Mucosa of rectum (tissue), 2 donors: Measurements from ENCODE around the gene IL22RA2.

ENCODE experiments used
- H3K27ac ChIP-seq, 2 donors: one replicate each; pipeline ENCODE4 v1.7.0; 2013; ENCODE audit warnings: inconsistent platforms in 2 of 2, low read depth in 2 of 2, low read length in 2 of 2
- H3K27me3 ChIP-seq, 2 donors: one replicate each; pipeline ENCODE4 v1.7.0; 2013; ENCODE audit warnings: low read length in 2 of 2; ENCODE audit not compliant: control insufficient read depth in 2 of 2, insufficient read depth in 2 of 2
- H3K36me3 ChIP-seq, 2 donors: one replicate each; pipeline ENCODE4 v1.7.0; 2013; ENCODE audit warnings: low read length in 2 of 2; ENCODE audit not compliant: control insufficient read depth in 2 of 2, insufficient read depth in 2 of 2
- H3K4me1 ChIP-seq, 2 donors: one replicate each; pipeline ENCODE4 v1.7.0; 2013; ENCODE audit warnings: low read length in 2 of 2, mild to moderate bottlenecking in 1 of 2; ENCODE audit not compliant: control insufficient read depth in 2 of 2, insufficient read depth in 2 of 2
- H3K4me3 ChIP-seq, 2 donors: one replicate each; pipeline ENCODE4 v1.7.0; 2013; ENCODE audit warnings: low read length in 2 of 2
- H3K9ac ChIP-seq, 2 donors: one replicate each; pipeline ENCODE4 v1.7.0; 2013; ENCODE audit warnings: low read length in 2 of 2, low read depth in 1 of 2, mild to moderate bottlenecking in 1 of 2
- H3K9me3 ChIP-seq, 2 donors: one replicate each; pipeline ENCODE4 v1.7.0; 2013; ENCODE audit warnings: low read length in 2 of 2; ENCODE audit not compliant: control insufficient read depth in 2 of 2
- donor health status: healthy.
- donor health status: Normal muscosa, but diverticular disease.

IL22RA2 gene

GRCh38 chr6:137200288-137200687, 26.8 kb upstream of the IL22RA2 start:
- Histone ChIP-seq H3K27me3 (no peaks in the 10 kb centered on the region), H3K4me1 (peaks cover 0 to 2% of the 10 kb centered on the region in 2 donors), H3K36me3 (peaks cover 43 to 49% of the 10 kb centered on the region in 2 donors), H3K9ac (no peak overlapping the region), H3K4me3 (no peak overlapping the region), H3K9me3 (no peaks in the 10 kb centered on the region), H3K27ac (no peak overlapping the region)

- H3K27ac ChIP-seq, result no peak overlapping the region
- H3K9ac ChIP-seq, result no peak overlapping the region
- H3K27me3 ChIP-seq, result no peaks in the 10 kb centered on the region
- no peaks in the 10 kb centered on the region for H3K9me3 ChIP-seq
- H3K36me3 ChIP-seq, result peaks cover 26 to 32% of the 10 kb centered on the region in 2 donors
- no peak overlapping the region for H3K4me3 ChIP-seq
- H3K4me1 ChIP-seq, result peaks cover 0 to 2% of the 10 kb centered on the region in 2 donors
These were observed 24.5 kb upstream of the IL22RA2 start for GRCh38 chr6:137197684-137198645.

- Histone ChIP-seq H3K9me3 (no peaks in the 10 kb centered on the region), H3K27ac (no peak overlapping the region), H3K36me3 (peaks cover 9 to 10% of the 10 kb centered on the region in 2 donors), H3K27me3 (no peaks in the 10 kb centered on the region), H3K4me1 (no peaks in the 10 kb centered on the region), H3K9ac (no peak overlapping the region), H3K4me3 (no peak overlapping the region)
These were observed 20.0 kb upstream of the IL22RA2 start for GRCh38 chr6:137193256-137194070.

GRCh38 chr6:137192821-137193220, 19.4 kb upstream of the IL22RA2 start:
- no peak overlapping the region for H3K4me3 ChIP-seq
- no peaks in the 10 kb centered on the region for H3K27me3 ChIP-seq
- H3K9me3 ChIP-seq, result no peaks in the 10 kb centered on the region
- H3K4me1 ChIP-seq, result no peaks in the 10 kb centered on the region
- H3K27ac ChIP-seq, result no peak overlapping the region
- no peak overlapping the region for H3K9ac ChIP-seq
- H3K36me3 ChIP-seq, result peaks cover 3 to 4% of the 10 kb centered on the region in 2 donors

- Histone ChIP-seq H3K9me3 (no peaks in the 10 kb centered on the region), H3K36me3 (no peaks in the 10 kb centered on the region), H3K27ac (no peak overlapping the region), H3K4me3 (no peak overlapping the region), H3K4me1 (no peaks in the 10 kb centered on the region), H3K27me3 (no peaks in the 10 kb centered on the region), H3K9ac (no peak overlapping the region)
These were observed 18.2 kb upstream of the IL22RA2 start for GRCh38 chr6:137191670-137192069.

- Histone ChIP-seq H3K4me1 (no peaks in the 10 kb centered on the region), H3K36me3 (no peaks in the 10 kb centered on the region), H3K27ac (no peak overlapping the region), H3K27me3 (no peaks in the 10 kb centered on the region), H3K9ac (no peak overlapping the region), H3K4me3 (no peak overlapping the region), H3K9me3 (no peaks in the 10 kb centered on the region)
These were observed 17.8 kb upstream of the IL22RA2 start for GRCh38 chr6:137191236-137191635.

- H3K4me3 ChIP-seq, result no peak overlapping the region
- no peaks in the 10 kb centered on the region for H3K27me3 ChIP-seq
- no peak overlapping the region for H3K9ac ChIP-seq
- H3K27ac ChIP-seq, result no peak overlapping the region
- H3K9me3 ChIP-seq, result peaks cover 0 to 2% of the 10 kb centered on the region in 2 donors
- no peaks in the 10 kb centered on the region for H3K4me1 ChIP-seq
- no peaks in the 10 kb centered on the region for H3K36me3 ChIP-seq
These were observed 17.2 kb upstream of the IL22RA2 start for GRCh38 chr6:137190583-137191094.

- H3K27ac ChIP-seq, result no peak overlapping the region
- peaks cover 2 to 6% of the 10 kb centered on the region in 2 donors for H3K9me3 ChIP-seq
- no peaks in the 10 kb centered on the region for H3K4me1 ChIP-seq
- no peaks in the 10 kb centered on the region for H3K27me3 ChIP-seq
- H3K36me3 ChIP-seq, result no peaks in the 10 kb centered on the region
- no peak overlapping the region for H3K9ac ChIP-seq
- no peak overlapping the region for H3K4me3 ChIP-seq
These were observed 15.4 kb upstream of the IL22RA2 start for GRCh38 chr6:137188855-137189254.

- Histone ChIP-seq H3K4me1 (no peaks in the 10 kb centered on the region), H3K27ac (no peak overlapping the region), H3K4me3 (no peak overlapping the region), H3K36me3 (no peaks in the 10 kb centered on the region), H3K27me3 (no peaks in the 10 kb centered on the region), H3K9me3 (peaks cover 4 to 26% of the 10 kb centered on the region in 2 donors), H3K9ac (no peak overlapping the region)
These were observed 11.8 kb upstream of the IL22RA2 start for GRCh38 chr6:137185290-137185689.

GRCh38 chr6:137182654-137183073, 9.2 kb upstream of the IL22RA2 start:
- Histone ChIP-seq H3K9me3 (peaks cover 4 to 26% of the 10 kb centered on the region in 2 donors), H3K9ac (no peak overlapping the region), H3K27me3 (no peaks in the 10 kb centered on the region), H3K27ac (no peak overlapping the region), H3K4me1 (no peaks in the 10 kb centered on the region), H3K36me3 (no peaks in the 10 kb centered on the region), H3K4me3 (no peak overlapping the region)
